22Rv1 (cell line): ENCODE data around the gene FBXO45.
"Not testable (repeated sequence)": the region's sequence is repeated elsewhere in the genome, so short reads cannot be mapped to it uniquely, and the experiment has no call there.

Experiments
- CTCF ChIP-seq: fragments of 450-650 bp; IDR thresholded peaks from 2 replicates; pipeline ENCODE4 v1.5.1; 2017; ENCODE audit warnings: mild to moderate bottlenecking
- ZFX ChIP-seq: fragments of 450-650 bp; IDR thresholded peaks from 2 replicates; pipeline ENCODE4 v1.6.1; 2017; ENCODE audit warnings: antibody characterized with exemption, borderline replicate concordance

- TF ChIP-seq CTCF, ZFX: not testable (repeated sequence)
Measured at GRCh38 chr3:196637941-196638340, 69.5 kb downstream of the FBXO45 start.
